Motor neuron (in vitro differentiated cells): Measurements from ENCODE around the gene GALNT14. TPM values are rescaled to one million over a fixed set of nuclear protein-coding genes. Genes with fewer than 3 reads are reported as not detected.
A peak's percentile ranks its signal among the peaks of the same experiment; 100 is the strongest.

Source experiments
- ATAC-seq, 8 experiments: fragments of 200-7000 bp; cut with Tn5 transposase; replicated peaks in 6 of 8; 2 replicates each; pipeline ENCODE4 v1.8.0; 2021; ENCODE audit warnings: mild to moderate bottlenecking in 8 of 8, moderate library complexity in 8 of 8
- H3K27ac ChIP-seq, 2 donors: fragments of 250-450 bp; sonication (Bioruptor Pico); 2 replicates each; pipeline ENCODE4 v1.9.0; 2021; ENCODE audit warnings: antibody characterized with exemption in 2 of 2, mild to moderate bottlenecking in 2 of 2, moderate library complexity in 1 of 2
- H3K4me1 ChIP-seq, 2 donors: fragments of 250-450 bp; sonication (Bioruptor Pico); replicated peaks in 1 of 2; 2 replicates each; pipeline ENCODE4 v1.6.1; 2021; ENCODE audit warnings: antibody characterized with exemption in 2 of 2, mild to moderate bottlenecking in 2 of 2, moderate library complexity in 1 of 2
- H3K4me3 ChIP-seq, 5 donors: fragments of 250-450 bp; sonication (Bioruptor Pico); 2 replicates each; pipeline ENCODE4 v1.9.0; 2021; ENCODE audit warnings: antibody characterized with exemption in 5 of 5, mild to moderate bottlenecking in 5 of 5, moderate library complexity in 4 of 5
- whole genome bisulfite sequencing, 10 experiments: fragments of 450-650 bp; shearing (Covaris generic); methylation state at CpG; one replicate each; pipeline ENCODE4 v1.0.0; 2022; 5-methylcytosine and 5-hydroxymethylcytosine counted together
- in situ Hi-C, 9 experiments: fragments of 400-800 bp; cut with MboI; loops; one replicate each; pipeline ENCODE4 v1.15.0; 2021; ENCODE audit warnings: low sequenced_read_pairs in 9 of 9, low pct_unique_long_range_greater_than_20kb in 2 of 9; ENCODE audit not compliant: unreplicated experiment in 9 of 9
- total RNA-seq, 8 experiments: library from RNA; unstranded; fragments of 300-600 nt; gene quantifications; 2 replicates each; pipeline versions ENCODE4 v1.2.3 to v1.2.4, GENCODE V29; 2022

The GALNT14 gene
- total RNA-seq, 8 experiments from 2014 or later: 0.21 to 17.0 (median 1.6) TPM; not detected in 1

DNA sequence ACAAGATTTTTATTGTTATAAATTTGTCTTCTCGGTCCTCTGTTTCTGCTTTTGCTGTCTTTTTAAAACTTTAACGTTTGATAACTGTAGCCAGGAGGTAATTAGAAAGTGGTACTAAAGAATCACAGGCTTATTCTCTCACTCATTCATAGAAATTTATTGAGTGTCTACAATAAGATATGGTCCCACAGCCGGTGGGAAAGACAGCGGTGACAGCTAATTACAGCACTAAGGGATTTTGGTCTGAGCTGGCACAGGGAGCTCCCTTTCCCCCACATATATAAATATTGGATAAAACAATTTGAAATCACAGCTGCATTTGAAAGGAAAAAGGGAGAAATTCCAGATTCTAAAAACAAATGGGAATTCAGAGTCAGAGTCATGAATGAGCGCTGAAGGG, 237.9 kb downstream of the GALNT14 start:
- in situ Hi-C loops: no loop called here
- H3K4me1 ChIP-seq: peaks cover 0 to 3% of the 10 kb centered on the region in 2 donors
- no peak overlapping the region for H3K27ac ChIP-seq
- no peak overlapping the region for H3K4me3 ChIP-seq
- ATAC-seq: no peak
- 0 to 90% (median 80%) methylated on average over 2 to 5 of the region's 5 CpGs; no CpG with 5 or more reads in 2 of the 10 experiments for WGBS, 10 experiments

DNA sequence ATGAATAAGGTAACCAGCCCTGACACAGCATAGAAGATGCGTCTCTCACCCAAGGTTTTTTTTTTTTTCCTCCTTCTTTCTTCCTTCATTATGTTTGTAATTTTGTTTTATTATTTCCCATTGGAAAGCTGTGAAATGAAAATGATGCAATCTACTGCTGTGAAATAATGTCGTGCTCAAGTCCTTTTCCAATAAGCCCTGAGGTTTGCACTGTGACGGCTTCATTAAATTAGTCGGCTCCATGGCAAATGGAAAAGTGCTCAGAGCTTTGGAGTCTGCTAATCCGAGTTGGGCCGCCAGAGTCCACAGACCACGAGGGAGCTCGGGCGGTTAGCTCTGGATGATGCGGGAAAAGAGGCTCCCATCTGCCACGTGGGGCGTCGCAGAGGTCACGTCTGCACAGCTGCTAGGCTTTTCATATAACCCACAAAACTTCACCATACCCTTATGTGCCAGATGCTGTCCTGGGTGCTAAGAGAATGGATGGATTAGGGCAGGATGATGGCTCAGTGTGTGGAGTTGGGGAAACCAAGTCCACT, 238.7 kb downstream of the GALNT14 start:
- Histone ChIP-seq H3K4me1 (peaks cover 0 to 3% of the 10 kb centered on the region in 2 donors), H3K4me3 (no peak overlapping the region), H3K27ac (no peak overlapping the region)
- in situ Hi-C loops: no loop called here
- WGBS, 10 experiments: 0 to 89% (median 68%) methylated on average over 2 to 11 of the region's 14 CpGs; no CpG with 5 or more reads in 4 of the 10 experiments
- peak in 1 of 8 experiments; percentile 38 for ATAC-seq

DNA sequence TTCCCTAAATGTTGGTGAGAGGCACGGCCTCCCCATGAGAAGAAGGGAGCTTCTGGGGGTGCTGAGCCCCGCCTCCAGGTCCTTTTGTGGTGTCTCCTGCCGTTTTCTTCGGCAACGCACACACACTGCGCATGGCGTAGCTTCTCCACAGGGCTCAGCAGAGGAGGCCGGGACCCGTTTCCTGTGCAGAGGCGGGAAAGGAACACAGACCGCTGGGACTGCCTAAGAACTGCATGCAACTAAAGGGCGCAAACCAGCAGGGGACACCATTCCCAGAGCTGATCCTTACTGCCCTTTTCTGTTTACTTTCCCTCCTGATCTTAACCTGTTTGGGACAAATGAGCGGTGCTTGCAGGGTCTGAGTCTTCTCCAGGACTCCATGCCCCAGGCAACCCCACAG, 240.7 kb downstream of the GALNT14 start:
- peaks cover 0 to 3% of the 10 kb centered on the region in 2 donors for H3K4me1 ChIP-seq
- in situ Hi-C loops: no loop called here
- H3K4me3 ChIP-seq: no peak overlapping the region
- WGBS, 10 experiments: 39 to 100% (median 79%) methylated on average over 2 to 11 of the region's 13 CpGs; no CpG with 5 or more reads in 2 of the 10 experiments
- H3K27ac ChIP-seq: no peak overlapping the region
- ATAC-seq: no peak

GRCh38 chr2:30894498-30895119, 243.6 kb downstream of the GALNT14 start:
- in situ Hi-C loops: no loop called here
- WGBS, 10 experiments: 0 to 88% (median 60%) methylated on average over 1 to 2 of the region's 5 CpGs; no CpG with 5 or more reads in 5 of the 10 experiments
- peak in 2 of 8 experiments; percentile 58 to 62 for ATAC-seq

DNA sequence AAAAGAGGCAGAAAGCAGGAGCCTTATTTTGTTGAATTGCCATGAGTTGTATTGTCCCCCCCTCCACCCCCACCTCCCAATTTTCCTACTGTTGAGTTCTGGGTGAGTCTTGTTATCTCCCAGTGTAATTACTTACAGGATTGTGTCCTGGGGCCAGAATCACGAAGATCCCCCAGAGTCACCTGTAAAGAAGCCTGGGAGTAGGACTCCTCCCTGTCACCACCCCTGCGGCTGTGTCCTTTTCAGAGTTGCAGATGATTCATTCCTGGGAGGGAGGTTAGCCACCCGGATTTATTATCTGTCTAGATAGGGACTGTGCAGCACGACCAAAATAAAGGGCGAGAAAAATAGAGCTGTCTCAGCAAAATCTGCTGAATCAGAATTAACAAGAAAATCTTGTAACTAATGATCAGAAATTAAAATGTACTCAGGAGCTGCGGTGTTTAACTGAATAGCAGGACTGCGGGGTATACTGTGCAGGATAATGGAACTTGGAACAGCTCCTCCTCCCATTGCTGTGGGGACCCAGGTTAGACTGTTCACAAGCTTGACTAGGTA, 249.3 kb downstream of the GALNT14 start:
- Histone ChIP-seq H3K4me1 (peaks cover 0 to 7% of the 10 kb centered on the region in 2 donors), H3K4me3 (no peak overlapping the region), H3K27ac (no peak overlapping the region)
- in situ Hi-C loops: no loop called here
- WGBS, 10 experiments: 27 to 100% (median 69%) methylated on average over 1 to 7 of the region's 7 CpGs; no CpG with 5 or more reads in 2 of the 10 experiments
- peak in 5 of 8 experiments; percentile 32 to 62 (median 52) for ATAC-seq

More at GRCh38 chr2:30894498-30895119, 243.6 kb downstream of the GALNT14 start:
- Histone ChIP-seq H3K4me3 (no peak overlapping the region), H3K4me1 (peaks cover 0 to 3% of the 10 kb centered on the region in 2 donors), H3K27ac (no peak overlapping the region)

DNA sequence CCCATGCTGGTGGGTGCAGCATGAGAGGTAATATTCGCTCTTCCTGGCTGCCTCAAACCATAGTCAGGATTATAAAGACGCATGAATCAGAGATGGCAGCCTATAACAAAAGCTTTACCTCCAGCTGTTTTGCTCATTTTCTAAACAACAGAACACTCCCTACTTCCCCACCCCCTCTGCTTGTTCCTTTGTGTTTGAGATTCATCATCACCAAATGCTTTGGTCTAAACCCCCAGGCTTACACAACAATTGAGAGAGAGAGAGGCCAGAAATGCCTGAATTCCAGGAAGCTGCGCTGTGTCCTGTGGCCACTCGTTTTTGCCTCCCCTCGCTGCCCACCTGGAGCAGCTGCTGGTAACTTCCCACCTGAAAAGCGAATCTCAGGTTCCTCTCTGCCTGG, 252.2 kb downstream of the GALNT14 start:
- ATAC-seq: peak in 3 of 8 experiments; percentile 23 to 54 (median 36)
- peaks cover 0 to 7% of the 10 kb centered on the region in 2 donors for H3K4me1 ChIP-seq
- no peak overlapping the region for H3K4me3 ChIP-seq
- no peak overlapping the region for H3K27ac ChIP-seq
- in situ Hi-C loops: no loop called here
- 0 to 57% (median 40%) methylated on average over 1 to 4 of the region's 6 CpGs; no CpG with 5 or more reads in 3 of the 10 experiments for WGBS, 10 experiments

GRCh38 chr2:30883822-30884221, 254.4 kb downstream of the GALNT14 start:
- in situ Hi-C loops: no loop called here
- no peak for ATAC-seq
- H3K27ac ChIP-seq: no peak overlapping the region
- no peak overlapping the region for H3K4me3 ChIP-seq
- peaks cover 0 to 7% of the 10 kb centered on the region in 2 donors for H3K4me1 ChIP-seq
- WGBS, 10 experiments: 0 to 83% (median 40%) methylated on average over 1 to 2 of the region's 3 CpGs; no CpG with 5 or more reads in 3 of the 10 experiments

- H3K4me1 ChIP-seq: peaks cover 0 to 7% of the 10 kb centered on the region in 2 donors
- no peak for ATAC-seq
- no peak overlapping the region for H3K4me3 ChIP-seq
- in situ Hi-C loops: no loop called here
- WGBS, 10 experiments: 38 to 100% (median 60%) methylated on average over 1 of the region's 4 CpGs; no CpG with 5 or more reads in 7 of the 10 experiments
- H3K27ac ChIP-seq: no peak overlapping the region
These were observed 255.1 kb downstream of the GALNT14 start for GRCh38 chr2:30883184-30883583.

GRCh38 chr2:30880516-30880915, 257.7 kb downstream of the GALNT14 start:
- H3K4me3 ChIP-seq: no peak overlapping the region
- no peak for ATAC-seq
- WGBS, 10 experiments: 0 to 100% (median 34%) methylated on average over 1 to 3 of the region's 3 CpGs; no CpG with 5 or more reads in 2 of the 10 experiments
- no peak overlapping the region for H3K27ac ChIP-seq
- in situ Hi-C loops: no loop called here
- H3K4me1 ChIP-seq: peaks cover 0 to 1% of the 10 kb centered on the region in 2 donors

DNA sequence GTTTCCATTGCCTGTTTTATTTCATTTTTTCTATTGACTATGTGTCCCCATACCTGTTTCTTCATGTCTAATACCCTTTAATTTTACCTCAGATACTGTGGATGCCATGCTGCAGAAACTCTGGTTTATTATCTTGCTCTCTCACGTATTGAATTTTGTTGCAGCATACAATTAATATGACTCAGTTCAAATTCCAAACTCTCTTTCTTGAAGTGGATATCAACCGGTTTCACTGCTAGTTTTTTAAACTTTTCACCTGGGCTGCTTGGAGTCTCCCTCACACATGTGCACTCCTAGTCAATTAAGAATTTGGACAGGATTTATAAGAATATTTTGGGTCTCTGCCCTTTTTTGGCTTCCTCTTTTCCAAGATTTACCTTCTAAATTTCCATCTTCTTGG, 260.4 kb downstream of the GALNT14 start:
- 46 to 100% (median 76%) methylated on average over 1 to 2 of the region's 2 CpGs; no CpG with 5 or more reads in 1 of the 10 experiments for WGBS, 10 experiments
- in situ Hi-C loops: no loop called here

GRCh38 chr2:30872797-30873196, 265.4 kb downstream of the GALNT14 start:
- in situ Hi-C loops: loop anchor here in 1 of 9 experiments (25.0 kb wide), 1 partner anchor 290 kb away; no protein-coding TSS in a partner anchor
- Histone ChIP-seq H3K4me1 (no peaks in the 10 kb centered on the region), H3K27ac (no peak overlapping the region), H3K4me3 (no peak overlapping the region)
- ATAC-seq: no peak
- 0 to 100% (median 66%) methylated on average over 1 to 2 of the region's 2 CpGs; no CpG with 5 or more reads in 2 of the 10 experiments for WGBS, 10 experiments

More for the DNA sequence above, 260.4 kb downstream of the GALNT14 start:
- no peaks in the 10 kb centered on the region for H3K4me1 ChIP-seq
- H3K4me3 ChIP-seq: no peak overlapping the region
- ATAC-seq: no peak
- no peak overlapping the region for H3K27ac ChIP-seq

DNA sequence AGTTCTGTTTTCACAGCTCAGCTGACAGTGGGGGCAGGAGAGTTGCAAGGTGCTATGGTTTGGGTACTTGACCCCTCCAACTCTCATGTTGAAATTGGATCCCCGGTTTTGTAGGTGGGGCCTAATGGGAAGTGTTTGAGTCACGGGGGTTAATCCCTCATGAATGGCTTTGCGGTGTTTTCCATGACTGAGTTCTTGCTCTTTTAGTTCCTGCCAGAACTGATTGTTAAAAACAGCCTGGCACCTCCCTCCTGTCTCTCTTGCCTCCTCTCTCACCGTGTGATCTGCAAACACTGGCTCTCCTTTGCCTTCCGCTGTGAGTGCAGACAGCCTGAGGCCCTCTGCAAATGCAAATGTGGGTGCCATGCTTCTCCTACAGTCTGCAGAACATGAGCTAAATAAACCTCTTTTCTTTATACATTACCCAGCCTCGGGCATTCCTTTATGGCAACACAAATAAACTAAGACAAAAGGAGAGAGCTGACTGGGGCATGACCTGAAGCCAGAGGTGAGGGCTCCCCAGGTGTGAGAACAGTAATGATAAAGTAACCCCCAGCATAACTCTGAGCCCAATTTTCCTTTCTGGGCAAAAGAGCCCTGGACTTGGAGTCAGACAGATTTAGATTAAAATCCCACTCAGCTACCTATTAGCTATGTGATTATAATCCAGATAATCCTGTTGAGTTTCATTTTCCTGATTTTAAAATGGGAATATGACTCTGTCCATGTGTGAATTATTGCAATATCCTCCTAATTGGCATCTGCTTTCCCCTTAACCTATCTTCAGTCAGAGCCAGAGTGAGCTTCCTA, 266.1 kb downstream of the GALNT14 start:
- WGBS, 10 experiments: 0 to 39% (median 13%) methylated on average over 1 to 4 of the region's 6 CpGs; no CpG with 5 or more reads in 2 of the 10 experiments
- Histone ChIP-seq H3K4me1 (no peaks in the 10 kb centered on the region), H3K27ac (no peak overlapping the region), H3K4me3 (no peak overlapping the region)
- in situ Hi-C loops: loop anchor here in 1 of 9 experiments (25.0 kb wide), 1 partner anchor 290 kb away; no protein-coding TSS in a partner anchor
- ATAC-seq: peak in 4 of 8 experiments; percentile 36 to 57 (median 50)
